Kidney epithelial cell (primary cell): Measurements from ENCODE around the gene PASK. TPM values are rescaled to one million over a fixed set of nuclear protein-coding genes. Genes with fewer than 3 reads are reported as not detected.

Experiments
- DNase-seq: peaks from one replicate; pipeline ENCODE4 v3.0.0-alpha.2; 2010; ENCODE audit warnings: low read depth
- H3K27me3 ChIP-seq: 2 replicates; pipeline ENCODE4 v1.6.0; 2011; ENCODE audit warnings: low read length; ENCODE audit not compliant: control insufficient read depth, insufficient read depth
- H3K36me3 ChIP-seq: 2 replicates; pipeline ENCODE4 v1.5.1; 2011; ENCODE audit warnings: low read length; ENCODE audit not compliant: control insufficient read depth, insufficient read depth
- H3K4me3 ChIP-seq: 2 replicates; pipeline ENCODE4 v1.5.1; 2011; ENCODE audit warnings: low read depth, mild to moderate bottlenecking, control low read depth, low read length
- total RNA-seq: library from RNA; depleted of rRNA; stranded (reverse); fragments of >200 nt; gene quantifications from 2 replicates; pipeline ENCODE4 v1.2.3, GENCODE V29; 2015
- TF ChIP-seq, protein P1 (sequence below): IDR thresholded peaks from 2 replicates; pipeline ENCODE4 v1.5.1; 2011; ENCODE audit warnings: mild to moderate bottlenecking, moderate library complexity, low read length, control low read depth, inconsistent platforms; ENCODE audit not compliant: insufficient read depth, poor library complexity, severe bottlenecking

PASK gene
- total RNA-seq, 1 donor from 2014 or later = 8.3 TPM

DNA sequence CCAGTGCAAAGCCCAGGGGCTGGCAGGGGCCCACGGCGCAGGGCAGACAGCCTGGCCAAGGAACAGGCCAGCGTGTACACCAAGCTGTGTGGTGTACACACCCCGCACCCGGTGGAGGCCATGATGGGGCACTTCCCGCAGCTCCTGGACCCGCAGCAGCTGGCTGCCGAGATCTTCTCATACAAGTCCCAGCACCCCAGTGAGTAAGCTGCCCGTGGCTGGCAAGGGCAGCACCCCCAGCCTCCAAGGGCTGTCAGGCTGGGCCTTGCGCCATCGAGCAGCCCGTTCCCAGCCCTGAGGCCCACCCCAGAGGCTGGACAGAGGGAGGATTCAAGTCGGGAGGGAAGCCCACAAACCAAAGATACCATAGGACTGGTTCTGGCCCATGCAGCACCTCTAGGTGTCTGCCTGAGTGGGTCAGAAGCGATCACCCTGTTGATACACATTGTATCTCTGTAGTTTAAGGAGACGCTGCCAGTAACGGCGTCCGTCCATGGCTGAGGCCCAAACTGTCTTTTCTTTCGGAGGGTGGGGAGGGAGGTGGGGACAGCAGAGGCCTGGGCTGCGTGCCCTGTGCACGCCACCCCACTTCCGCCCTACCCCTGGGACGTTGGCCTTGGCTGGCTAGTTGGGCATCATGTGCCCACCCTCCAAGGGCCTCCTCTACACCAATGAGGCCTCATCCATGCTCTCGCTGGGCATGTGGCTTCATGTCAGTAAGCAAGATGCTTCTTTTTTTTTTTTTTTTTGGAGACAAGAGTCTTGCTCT lies 30.4 kb downstream of the PASK start:
- Histone ChIP-seq H3K27me3 (no peaks in the 10 kb centered on the region), H3K36me3 (peaks cover 1% of the 10 kb centered on the region), H3K4me3 (no peak overlapping the region)
- DNase-seq = no peak
- TF ChIP-seq, protein P1, sequence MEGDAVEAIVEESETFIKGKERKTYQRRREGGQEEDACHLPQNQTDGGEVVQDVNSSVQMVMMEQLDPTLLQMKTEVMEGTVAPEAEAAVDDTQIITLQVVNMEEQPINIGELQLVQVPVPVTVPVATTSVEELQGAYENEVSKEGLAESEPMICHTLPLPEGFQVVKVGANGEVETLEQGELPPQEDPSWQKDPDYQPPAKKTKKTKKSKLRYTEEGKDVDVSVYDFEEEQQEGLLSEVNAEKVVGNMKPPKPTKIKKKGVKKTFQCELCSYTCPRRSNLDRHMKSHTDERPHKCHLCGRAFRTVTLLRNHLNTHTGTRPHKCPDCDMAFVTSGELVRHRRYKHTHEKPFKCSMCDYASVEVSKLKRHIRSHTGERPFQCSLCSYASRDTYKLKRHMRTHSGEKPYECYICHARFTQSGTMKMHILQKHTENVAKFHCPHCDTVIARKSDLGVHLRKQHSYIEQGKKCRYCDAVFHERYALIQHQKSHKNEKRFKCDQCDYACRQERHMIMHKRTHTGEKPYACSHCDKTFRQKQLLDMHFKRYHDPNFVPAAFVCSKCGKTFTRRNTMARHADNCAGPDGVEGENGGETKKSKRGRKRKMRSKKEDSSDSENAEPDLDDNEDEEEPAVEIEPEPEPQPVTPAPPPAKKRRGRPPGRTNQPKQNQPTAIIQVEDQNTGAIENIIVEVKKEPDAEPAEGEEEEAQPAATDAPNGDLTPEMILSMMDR = no peak

GRCh38 chr2:241116606-241117560 lies 32.4 kb downstream of the PASK start:
- Histone ChIP-seq H3K27me3 (no peaks in the 10 kb centered on the region), H3K4me3 (no peak overlapping the region), H3K36me3 (no peaks in the 10 kb centered on the region)
- DNase-seq = no peak
- TF ChIP-seq, protein P1 = no peak

DNA sequence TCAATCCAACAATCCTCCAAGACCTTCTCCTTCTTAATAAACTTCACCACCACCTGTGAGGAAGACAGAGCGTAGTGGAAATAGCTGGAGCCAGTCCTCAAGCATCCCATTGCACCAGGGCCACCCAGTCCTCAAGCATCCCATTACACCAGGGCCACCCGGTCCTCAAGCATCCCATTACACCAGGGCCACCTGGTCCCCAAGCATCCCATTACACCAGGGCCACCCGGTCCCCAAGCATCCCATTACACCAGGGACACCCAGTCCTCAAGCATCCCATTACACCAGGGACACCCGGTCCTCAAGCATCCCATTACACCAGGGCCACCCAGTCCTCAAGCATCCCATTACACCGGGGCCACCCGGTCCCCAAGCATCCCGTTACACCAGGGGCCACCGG lies 33.9 kb downstream of the PASK start:
- no peaks in the 10 kb centered on the region for H3K27me3 ChIP-seq
- TF ChIP-seq, protein P1 = no peak

DNA sequence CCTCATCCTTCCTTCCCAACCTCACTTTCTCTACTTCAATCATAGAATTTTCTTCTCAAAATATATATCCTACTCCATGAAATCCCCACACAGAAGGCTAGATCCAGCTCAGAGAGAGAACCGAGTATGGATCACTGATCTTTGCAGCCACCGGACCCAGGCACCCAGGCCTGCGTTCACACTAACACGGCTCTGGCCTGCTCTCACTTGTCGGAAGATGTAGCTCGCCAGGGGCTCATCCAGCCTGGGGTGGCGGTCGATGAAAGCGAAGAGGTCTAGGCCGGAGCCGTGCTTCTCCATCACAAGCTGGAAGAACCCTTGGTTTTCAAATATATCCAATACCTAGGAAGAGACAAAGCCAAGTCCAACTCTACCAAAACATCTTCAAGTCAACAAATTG lies 34.4 kb downstream of the PASK start:
- no peaks in the 10 kb centered on the region for H3K36me3 ChIP-seq
- DNase-seq = no peak
- H3K27me3 ChIP-seq = no peaks in the 10 kb centered on the region
- TF ChIP-seq, protein P1 = no peak
- H3K4me3 ChIP-seq = no peak overlapping the region

More for the DNA sequence above, 33.9 kb downstream of the PASK start:
- no peak overlapping the region for H3K4me3 ChIP-seq
- H3K36me3 ChIP-seq = no peaks in the 10 kb centered on the region
- no peak for DNase-seq

GRCh38 chr2:241112592-241112991 lies 36.7 kb downstream of the PASK start:
- no peaks in the 10 kb centered on the region for H3K36me3 ChIP-seq
- no peak overlapping the region for H3K4me3 ChIP-seq
- H3K27me3 ChIP-seq = no peaks in the 10 kb centered on the region
- TF ChIP-seq, protein P1 = no peak
- DNase-seq = no peak
